Parathyroid adenoma (tissue), 2 donors: ENCODE measurements around the gene IFFO2.

Experiments used
- H2AFZ ChIP-seq: fragments of 300-600 bp; sonication (generic); one replicate; pipeline ENCODE4 v1.7.0; 2017; ENCODE audit warnings: antibody characterized with exemption, mild to moderate bottlenecking
- H3K27ac ChIP-seq: fragments of 300-600 bp; sonication (generic); one replicate; pipeline ENCODE4 v1.7.0; 2017
- H3K27me3 ChIP-seq: fragments of 300-600 bp; sonication (generic); one replicate; pipeline ENCODE4 v1.7.0; 2017; ENCODE audit warnings: low read length; ENCODE audit not compliant: control insufficient read depth, insufficient read depth
- H3K36me3 ChIP-seq: fragments of 300-600 bp; sonication (generic); one replicate; pipeline ENCODE4 v1.7.0; 2017; ENCODE audit warnings: low read length; ENCODE audit not compliant: control insufficient read depth, insufficient read depth
- H3K4me1 ChIP-seq: fragments of 300-600 bp; sonication (generic); one replicate; pipeline ENCODE4 v1.7.0; 2017; ENCODE audit warnings: control low read depth
- H3K4me2 ChIP-seq: fragments of 300-600 bp; sonication (generic); one replicate; pipeline ENCODE4 v1.7.0; 2017; ENCODE audit warnings: low read length
- H3K4me3 ChIP-seq: fragments of 300-600 bp; sonication (generic); one replicate; pipeline ENCODE4 v1.7.0; 2017; ENCODE audit warnings: low read depth, low read length
- H3K79me2 ChIP-seq: fragments of 300-600 bp; sonication (generic); one replicate; pipeline ENCODE4 v1.7.0; 2017; ENCODE audit warnings: control low read depth
- H3K9ac ChIP-seq: fragments of 300-600 bp; sonication (generic); one replicate; pipeline ENCODE4 v1.7.0; 2017; ENCODE audit warnings: mild to moderate bottlenecking
- H3K9me3 ChIP-seq: fragments of 300-600 bp; sonication (generic); one replicate; pipeline ENCODE4 v1.7.0; 2017; ENCODE audit warnings: low read length; ENCODE audit not compliant: control insufficient read depth
- CTCF ChIP-seq: fragments of 300-600 bp; sonication (generic); IDR thresholded peaks from one replicate; pipeline ENCODE4 v1.7.0; 2017; ENCODE audit warnings: antibody characterized with exemption, mild to moderate bottlenecking
- donor health status: primary hyperparathyroidism.

Gene IFFO2

GRCh38 chr1:18956193-18957135 lies at the start of gene IFFO2:
Gene IFFO2, minus strand, starts transcription at chr1:18956676. Its CDS starts 344 bp downstream, at chr1:18956332.
- TF ChIP-seq CTCF = no peak
- Histone ChIP-seq H3K9me3 (no peaks in the 10 kb centered on the region), H3K27me3 (no peaks in the 10 kb centered on the region), H2AFZ (peak within 1 kb of the TSS; percentile 81), H3K9ac (no peak within 1 kb of the TSS), H3K4me3 (peak within 1 kb of the TSS; percentile 68), H3K79me2 (peaks cover 25% of the 10 kb centered on the region), H3K27ac (peak within 1 kb of the TSS; percentile 24), H3K4me2 (peak within 1 kb of the TSS; percentile 80), H3K4me1 (peaks cover 15% of the 10 kb centered on the region), H3K36me3 (no peaks in the 10 kb centered on the region)

- Histone ChIP-seq H3K4me1 (no peaks in the 10 kb centered on the region), H3K4me2 (no peak overlapping the region), H3K4me3 (no peak overlapping the region), H3K27me3 (no peaks in the 10 kb centered on the region), H3K9me3 (no peaks in the 10 kb centered on the region), H3K27ac (no peak overlapping the region), H3K9ac (no peak overlapping the region), H3K79me2 (no peaks in the 10 kb centered on the region), H2AFZ (no peak overlapping the region), H3K36me3 (no peaks in the 10 kb centered on the region)
- no peak for TF ChIP-seq CTCF
Observed at GRCh38 chr1:19006000-19006399, 49.5 kb upstream of the IFFO2 start.

GRCh38 chr1:19003371-19004290 lies 47.2 kb upstream of the IFFO2 start:
- Histone ChIP-seq H3K4me3 (no peak overlapping the region), H3K9me3 (no peaks in the 10 kb centered on the region), H3K4me1 (no peaks in the 10 kb centered on the region), H3K36me3 (no peaks in the 10 kb centered on the region), H3K4me2 (no peak overlapping the region), H3K27me3 (no peaks in the 10 kb centered on the region), H3K79me2 (no peaks in the 10 kb centered on the region), H2AFZ (no peak overlapping the region), H3K9ac (no peak overlapping the region), H3K27ac (no peak overlapping the region)
- no peak for TF ChIP-seq CTCF

GRCh38 chr1:19000065-19000464 lies 43.6 kb upstream of the IFFO2 start:
- no peak overlapping the region for H3K4me2 ChIP-seq
- H3K9ac ChIP-seq = no peak overlapping the region
- H2AFZ ChIP-seq = no peak overlapping the region
- no peaks in the 10 kb centered on the region for H3K79me2 ChIP-seq
- no peak overlapping the region for H3K4me3 ChIP-seq
- no peaks in the 10 kb centered on the region for H3K27me3 ChIP-seq
- TF ChIP-seq CTCF = no peak
- H3K36me3 ChIP-seq = no peaks in the 10 kb centered on the region
- H3K9me3 ChIP-seq = no peaks in the 10 kb centered on the region
- H3K27ac ChIP-seq = no peak overlapping the region
- no peaks in the 10 kb centered on the region for H3K4me1 ChIP-seq
